Activated CD4-positive, alpha-beta T cell treated with anti-CD3 and anti-CD28 coated beads for 24 hours (primary cell): ENCODE data around the gene EPN2.
"Not testable (repeated sequence)": the region's sequence is repeated elsewhere in the genome, so short reads cannot be mapped to it uniquely, and the experiment has no call there.

Experiments used
- DNase-seq, 2 donors: peaks; one replicate each; pipeline ENCODE4 v3.0.0-alpha.2; 2020; ENCODE audit warnings: low read depth in 2 of 2

EPN2 gene

DNA sequence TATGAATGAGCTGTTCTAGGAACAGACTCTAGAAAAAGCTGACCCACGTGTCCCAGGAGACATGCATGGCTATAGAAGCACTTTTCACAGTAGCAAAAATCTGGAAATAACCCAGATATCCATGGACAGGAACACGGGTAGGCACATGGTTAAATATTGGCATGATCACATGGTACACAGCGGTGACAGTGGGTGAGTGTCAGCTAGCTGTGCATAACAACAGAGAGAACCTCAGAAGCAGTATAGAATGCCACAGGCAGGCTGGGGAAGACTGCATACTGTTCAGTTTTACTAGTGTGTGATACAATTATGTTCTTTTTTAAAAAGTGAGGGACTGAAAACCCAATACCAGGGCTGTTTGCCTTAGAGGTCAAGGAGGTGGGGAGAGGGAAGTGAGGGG, 31.4 kb downstream of the EPN2 start:
- DNase-seq = no peak

DNA sequence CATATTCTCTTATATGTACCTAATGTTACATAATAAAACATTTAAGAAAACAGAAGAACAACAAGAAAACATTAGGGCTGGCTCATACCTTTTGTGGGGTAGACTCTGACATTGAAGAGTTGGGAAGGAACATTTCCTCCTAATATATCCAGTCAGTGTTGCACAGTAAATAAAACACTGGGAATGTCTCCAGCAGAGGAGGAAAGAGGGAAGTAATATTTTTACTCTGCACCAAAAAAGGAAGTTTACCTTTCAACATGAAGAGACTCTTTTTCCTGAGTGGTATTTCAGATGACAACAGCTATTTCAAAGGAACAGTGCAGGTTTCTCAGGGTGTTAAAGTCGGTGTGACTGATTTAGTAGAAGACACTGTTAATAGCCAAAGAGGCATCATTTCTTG, 31.9 kb downstream of the EPN2 start:
- DNase-seq = no peak

DNA sequence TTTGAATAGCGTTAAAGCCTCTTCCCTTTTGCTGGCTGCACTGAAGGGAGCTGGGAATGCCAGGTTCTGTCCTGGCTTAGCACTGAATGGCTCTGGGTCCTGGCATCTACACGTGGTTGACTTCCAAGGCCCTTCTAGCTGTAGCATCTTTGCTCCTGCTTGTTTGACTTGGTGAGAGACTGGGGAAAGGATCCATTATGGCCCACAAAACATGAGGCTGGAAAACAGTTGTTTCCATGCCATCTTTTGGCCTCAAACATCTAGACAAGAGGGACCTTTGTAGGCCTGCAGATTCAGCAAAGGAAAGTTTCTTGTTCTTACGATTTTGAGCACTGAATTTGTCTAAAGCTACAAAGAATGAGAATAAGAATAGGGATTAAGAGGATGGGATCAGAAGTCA, 32.5 kb downstream of the EPN2 start:
- DNase-seq = no peak

DNA sequence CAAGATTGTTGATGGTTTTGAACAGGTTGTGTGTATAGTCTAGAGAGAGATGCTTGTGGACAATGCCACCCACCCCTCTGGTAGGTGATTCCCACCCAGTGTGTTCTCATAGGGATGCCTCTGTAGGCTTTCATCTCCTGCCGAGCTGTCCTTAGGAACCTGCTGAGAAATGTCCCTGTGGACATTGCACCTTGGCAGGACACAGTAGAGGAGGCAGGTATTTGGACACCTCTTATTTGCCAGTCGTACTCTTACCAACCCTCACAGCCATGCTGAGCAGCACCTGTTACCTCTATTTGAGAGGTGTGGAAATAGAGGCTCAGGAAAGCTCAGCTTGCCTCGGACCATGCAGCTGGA, 33.2 kb downstream of the EPN2 start:
- DNase-seq = no peak

DNA sequence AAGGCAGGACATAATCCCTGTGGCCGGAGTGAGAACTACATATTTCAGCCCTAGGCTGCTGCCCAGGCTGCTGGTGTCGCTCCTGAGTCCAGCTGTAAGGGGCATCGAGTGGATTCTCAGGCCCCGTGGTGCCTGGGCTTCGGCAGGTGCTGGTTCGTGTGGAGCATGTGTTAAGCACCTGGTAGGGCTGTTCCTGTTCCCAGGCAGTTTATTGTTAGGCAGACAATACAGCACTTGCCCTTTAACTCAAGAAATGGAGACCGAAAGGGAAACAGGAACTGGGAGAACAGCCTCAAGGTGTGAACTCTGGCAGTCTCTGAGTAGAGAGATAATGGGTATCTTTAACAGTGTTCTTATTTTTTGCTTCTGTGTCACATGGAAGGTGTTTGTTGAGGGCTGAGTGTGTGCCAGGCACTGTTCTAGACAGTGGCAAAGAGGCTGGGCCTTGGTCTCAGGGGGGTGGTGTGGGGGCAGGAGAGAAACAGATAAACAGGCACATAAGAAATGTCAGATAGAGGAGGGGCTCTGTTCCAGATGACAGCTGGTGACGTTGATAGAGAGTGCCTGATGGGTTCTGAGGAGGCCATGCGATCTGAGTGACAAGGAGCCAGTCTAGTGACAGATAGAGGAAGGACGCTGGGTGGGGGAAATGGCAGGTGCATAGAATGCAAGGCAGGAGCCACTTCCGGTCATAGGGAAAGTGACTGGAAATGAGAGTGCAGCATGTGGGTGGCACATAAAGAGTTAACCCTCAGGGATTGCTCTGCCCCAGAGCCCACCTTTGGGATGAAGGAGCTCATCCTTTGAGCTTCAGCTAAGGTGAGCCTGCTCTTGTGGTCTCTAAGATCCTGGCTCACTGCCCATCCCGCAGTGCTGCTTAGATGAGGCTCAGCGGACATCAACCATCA, 33.8 kb downstream of the EPN2 start:
- DNase-seq = no peak

DNA sequence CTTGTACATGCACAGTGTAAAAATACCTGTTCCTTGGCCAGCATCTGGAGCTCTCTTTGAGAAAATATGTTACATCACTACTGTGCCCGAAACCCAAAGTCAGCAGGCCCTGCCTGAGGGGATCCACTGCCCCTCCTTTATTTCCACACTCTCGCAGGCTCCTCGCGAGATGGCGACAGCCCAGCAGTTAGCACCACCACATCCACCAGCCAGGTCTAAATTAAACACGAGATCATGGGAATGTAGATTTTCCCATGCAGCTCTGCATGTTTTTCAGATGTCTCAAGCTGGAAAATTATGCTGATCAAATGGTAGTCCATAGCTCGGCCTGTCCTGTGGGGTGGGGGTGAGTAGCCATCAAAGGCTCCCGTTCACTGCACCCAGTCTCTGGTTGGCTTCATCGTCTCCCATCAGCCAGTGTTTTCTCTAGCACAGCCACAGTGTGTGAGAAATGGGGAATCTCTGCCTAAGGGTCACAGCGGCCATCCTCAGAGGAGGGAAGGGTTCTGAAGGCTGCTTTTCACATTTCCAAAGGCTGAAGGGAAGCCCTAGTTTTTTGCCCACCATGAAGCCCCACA, 34.7 kb downstream of the EPN2 start:
- DNase-seq = no peak

DNA sequence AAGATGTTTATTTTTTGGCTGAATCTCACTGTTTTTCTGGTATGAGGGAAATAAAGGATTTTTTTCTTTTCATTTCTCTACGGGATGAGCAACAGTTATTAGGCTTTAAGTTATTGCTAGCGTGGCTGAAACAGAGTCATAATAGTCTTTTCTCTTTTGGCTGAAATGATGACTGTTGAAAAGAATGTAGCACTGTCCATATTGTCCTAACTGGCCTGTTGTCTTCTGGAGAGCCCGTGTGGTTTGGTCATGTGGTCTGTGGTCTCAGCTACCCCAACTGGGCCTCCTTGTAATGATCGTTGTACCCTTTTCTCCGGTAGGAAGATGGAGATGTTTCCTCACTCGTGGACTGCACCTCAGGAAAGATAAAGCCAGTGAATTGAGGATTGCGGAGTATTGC, 36.6 kb downstream of the EPN2 start:
- DNase-seq = no peak

DNA sequence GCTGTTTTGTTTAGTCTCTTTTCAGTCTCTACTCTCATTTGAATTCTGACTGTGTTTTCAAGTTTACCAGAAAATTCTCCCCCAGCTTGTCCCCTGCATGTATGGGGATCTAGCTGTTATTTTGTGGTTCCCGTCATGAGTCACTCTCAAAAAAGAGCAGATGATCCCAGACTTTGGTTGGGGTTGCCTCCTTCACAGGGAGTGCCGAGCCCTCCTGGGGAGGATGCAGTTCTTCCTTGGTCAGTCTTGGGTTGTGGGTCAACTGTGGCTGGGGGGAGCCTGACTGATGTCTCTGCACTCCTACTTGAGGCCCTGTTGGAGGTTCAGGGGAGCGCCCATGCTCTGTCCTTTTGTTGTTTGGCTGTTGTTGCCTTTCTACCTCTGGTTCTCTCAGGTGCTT, 37.7 kb downstream of the EPN2 start:
- no peak for DNase-seq

DNA sequence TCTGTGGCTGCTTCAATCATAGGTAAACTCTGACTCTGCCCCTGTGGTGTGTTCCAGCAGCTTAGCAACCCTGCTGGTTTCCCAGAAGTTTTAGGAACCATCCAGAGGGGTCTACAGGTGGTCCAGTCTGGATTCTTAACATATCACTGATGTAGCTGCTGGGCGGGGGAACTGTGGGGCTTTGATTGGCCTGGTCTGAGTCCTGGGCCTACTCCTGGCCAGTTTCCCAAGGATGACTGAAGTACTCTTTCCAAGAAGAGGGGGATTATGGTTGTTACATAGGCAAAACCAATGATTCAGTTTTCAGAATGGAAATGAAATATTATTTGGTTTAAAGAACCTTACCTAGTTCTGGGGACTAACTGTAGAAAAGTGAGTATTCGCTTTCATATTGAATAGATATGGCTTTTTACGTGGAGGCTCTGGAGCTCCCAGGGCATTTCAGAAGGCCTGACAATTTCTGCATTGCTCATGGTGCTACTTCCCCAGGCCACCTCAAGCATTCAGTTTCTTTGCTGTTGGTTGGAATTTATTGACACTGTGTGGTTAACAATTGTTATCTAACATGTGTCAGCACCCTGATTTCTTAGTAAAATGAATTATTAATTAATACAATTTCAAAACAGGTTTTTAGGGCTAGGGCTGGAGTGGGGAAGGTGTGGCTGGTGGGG, 38.4 kb downstream of the EPN2 start:
- DNase-seq = no peak

DNA sequence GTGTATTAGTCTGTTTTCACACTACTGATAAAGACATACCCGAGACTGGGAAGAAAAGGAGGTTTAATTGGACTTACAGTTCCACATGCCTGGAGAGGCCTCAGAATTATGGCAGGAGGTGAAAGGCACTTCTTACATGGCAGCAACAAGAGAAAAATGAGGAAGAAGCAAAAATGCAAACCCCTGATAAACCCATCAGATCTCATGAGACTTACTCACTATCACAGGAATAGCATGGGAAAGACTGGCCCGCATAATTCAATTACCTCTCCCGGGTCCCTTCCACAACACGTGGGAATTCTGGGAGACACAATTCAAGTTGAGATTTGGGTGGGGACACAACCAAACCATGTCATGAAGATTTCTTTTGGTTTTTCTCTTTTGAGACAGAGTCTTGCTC, 41.1 kb downstream of the EPN2 start:
- DNase-seq = not testable (repeated sequence)

DNA sequence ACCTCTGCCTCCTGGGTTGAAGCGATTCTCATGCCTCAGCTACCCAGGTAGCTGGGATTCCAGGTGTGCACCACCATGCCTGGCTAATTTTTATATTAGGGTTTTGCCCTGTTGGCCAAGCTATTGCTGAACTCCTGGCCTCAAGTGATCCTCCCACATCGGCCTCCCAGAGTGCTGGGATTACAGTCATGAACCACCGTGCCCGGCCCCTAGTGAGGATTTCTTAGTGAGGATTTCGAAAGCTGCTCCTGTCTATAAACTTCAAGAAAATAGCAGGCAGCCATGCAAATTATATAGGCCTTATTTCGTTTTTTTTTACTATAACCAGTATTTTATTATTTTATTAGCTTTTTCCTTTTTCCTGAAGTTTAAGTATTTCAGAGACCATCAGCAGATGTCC, 41.6 kb downstream of the EPN2 start:
- DNase-seq = no peak

DNA sequence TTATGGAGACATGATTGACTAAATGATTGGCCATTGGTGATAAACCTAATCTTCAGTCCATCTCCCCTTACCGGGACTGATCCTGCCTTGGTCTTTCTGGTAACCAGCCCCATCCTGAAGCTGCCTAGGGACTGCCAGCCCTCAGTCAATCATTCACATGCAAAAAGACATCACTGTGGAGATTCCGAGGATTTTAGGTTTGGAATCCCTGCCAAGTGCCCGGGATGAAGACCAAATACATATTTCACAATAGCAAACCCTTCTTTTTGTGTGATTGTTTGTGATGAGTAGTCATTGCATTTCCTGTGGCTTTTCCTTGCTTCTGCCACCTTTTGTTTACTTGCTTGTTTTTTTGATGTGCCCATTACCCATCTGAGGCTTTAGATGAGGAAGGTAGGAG, 44.0 kb downstream of the EPN2 start:
- no peak for DNase-seq

DNA sequence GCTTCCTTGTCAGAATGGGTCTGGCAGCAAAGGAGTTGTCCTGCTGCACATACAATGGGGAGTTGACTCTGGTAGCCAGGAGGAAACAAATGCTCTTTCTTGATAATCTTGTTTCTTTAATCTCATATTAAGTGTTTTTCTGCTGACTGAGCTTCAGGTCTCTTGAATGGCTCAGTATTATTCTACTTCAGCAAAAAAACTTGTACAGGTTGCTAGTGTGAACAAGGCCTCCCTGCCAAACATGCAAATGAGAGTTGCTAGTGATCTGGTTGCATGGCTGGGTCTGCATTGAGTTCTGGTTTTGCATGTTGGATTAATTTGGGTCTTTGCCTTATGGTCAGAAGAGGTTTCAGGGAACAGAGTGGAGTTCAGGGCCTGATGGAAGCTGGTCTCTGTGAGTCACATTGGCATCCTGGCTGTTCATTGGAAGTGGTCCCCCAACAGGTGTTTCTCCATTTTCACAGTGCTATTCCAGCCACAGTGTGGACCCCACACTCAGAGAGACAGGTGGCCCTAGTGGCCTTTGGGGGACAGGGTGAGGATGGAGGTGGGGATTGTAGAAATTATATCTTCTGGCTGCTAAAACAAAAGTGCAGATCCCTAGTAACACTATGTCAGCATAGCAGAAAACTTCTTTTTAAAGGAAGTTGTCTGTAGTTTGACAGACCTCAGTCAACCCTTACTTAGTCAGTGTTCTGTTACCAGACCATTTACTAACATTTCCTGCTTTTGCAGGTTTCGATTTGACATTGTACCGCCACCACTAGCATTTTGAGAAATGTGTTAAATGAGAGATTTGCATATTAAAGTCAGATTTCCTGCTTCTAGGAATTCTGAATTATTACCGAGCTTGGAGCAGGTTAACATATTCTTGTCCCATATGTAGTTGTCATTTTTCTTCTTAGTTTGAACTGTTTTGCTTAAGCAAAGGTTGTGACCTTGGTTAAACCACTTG, 47.1 kb downstream of the EPN2 start:
- no peak for DNase-seq

DNA sequence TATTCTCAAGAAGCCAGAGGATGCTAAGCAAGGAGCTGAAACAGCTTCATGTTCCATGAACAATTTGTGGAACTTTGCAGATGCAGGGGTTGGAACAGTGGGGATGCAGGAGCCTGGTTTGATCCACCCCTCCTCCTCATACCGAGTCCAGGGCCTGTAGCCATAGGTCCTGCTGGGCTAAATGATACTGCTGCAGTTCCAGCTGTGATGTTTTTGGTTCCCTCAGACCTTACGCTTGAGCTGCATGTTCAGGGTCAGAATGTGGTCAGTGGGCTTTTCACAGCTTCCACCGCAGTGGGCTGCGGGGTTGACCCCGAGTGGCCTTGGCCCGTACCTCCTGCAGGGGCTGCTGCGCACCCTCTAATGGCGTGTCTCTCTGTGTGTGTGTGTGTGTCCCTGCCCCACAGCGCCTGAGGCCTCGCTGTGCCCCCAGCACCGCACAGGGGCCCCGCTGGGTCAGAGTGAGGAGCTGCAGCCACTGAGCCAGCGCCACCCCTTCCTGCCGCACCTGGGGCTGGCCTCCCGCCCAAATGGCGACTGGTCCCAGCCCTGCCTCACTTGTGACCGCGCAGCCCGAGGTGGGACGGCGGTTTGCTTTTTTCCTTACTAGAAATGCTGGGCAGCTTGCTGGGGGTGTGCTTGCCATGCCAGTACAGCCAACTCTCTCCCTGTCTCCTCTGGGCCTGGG, 48.2 kb downstream of the EPN2 start:
- DNase-seq = no peak

DNA sequence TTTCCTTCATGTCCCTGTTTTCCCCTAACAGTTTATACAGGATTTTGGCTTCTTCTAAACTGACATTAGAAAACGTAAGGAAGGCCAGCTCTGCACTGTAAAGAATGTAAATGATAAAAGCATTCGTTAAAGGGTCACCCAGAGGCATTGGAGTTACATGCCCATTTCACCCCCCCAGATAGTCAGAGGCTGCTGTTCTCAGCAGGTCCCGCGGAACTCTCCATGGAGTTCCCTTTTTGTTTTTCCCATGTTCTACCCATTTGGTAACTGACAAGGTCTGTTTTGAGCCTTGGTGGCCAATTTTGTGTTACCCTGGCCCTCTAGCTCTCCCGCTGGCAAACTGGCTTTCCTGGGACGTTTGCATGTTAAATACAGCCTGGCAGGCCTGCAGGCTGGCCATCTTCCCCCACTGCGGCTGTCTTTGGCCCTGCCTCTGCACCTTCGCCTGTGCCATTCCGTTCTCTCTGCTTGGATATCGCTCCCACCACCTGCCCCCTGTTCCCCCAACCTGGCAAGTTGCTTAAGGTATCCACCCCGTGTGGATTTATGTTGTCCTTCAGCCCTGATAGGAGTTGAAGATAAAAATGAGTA, 49.7 kb downstream of the EPN2 start:
- DNase-seq = no peak

DNA sequence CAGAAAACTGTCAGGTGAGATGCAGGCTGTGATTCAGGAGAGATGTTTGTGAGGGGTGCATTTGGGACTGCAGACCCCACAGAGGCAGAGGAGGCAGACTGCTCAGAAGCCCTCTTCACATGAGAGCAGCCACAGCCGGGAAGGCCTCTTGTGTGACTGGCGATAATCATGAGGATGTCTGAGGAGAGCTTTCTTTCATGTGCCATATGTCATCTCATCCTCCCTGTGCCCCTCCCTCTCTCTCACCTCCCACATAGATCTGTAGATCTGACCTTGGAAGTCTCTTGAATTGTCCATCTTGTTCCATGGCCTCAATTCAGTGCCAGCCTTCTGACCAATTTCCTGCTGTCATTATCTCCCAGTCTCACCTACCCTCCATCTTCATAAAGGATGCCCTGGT, 50.5 kb downstream of the EPN2 start:
- DNase-seq = no peak

DNA sequence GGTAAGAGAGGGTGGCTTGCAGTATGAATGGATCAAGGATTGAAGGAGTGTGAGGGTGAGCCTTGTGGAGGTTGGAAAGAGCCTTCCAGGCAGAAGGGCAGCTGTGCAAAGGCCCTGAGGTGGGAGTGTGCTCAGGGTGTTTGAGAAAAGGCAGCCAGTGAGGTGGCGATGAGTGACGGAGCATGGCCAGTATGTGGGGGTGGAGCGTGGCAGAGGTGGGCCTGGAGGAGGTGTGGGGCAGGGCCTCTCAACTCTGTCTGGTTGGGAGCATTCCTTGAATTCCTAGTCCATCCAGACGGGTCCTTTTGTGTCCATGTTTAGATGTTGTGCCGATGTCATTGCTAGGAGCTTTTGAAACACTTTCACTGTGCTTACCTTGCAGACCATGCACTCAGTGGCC, 51.3 kb downstream of the EPN2 start:
- DNase-seq = no peak

DNA sequence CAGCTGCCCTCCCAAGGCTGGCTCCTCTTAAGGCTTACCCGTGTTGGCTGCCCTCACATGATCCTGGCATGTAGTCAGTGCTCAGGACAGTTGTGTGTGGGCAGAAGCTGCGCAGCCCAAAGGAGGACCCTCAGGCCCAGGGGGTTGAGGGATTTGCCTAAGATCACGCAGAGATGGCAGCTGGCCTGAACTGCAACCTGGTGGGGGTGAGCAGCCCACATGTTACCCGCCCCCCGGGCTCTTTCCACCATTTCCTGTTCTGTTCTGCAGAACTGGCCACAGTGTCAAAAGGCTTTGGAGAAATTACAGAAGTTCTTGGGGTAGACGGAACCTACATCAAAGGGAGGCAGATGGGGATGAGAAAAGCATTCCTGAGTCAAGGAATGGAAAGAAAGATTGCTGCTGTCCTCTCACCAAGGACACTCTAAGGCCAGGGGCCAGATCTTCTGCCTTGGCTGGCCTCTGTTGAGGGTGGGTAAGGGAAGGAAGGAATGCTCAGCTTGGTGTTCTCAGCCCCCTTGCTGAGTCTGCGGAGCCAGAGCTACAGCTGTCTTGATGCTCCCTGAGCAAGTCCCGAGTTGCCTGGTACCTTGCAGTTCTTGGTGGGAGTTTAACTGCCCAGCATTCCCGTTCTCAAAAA, 53.0 kb downstream of the EPN2 start:
- no peak for DNase-seq

DNA sequence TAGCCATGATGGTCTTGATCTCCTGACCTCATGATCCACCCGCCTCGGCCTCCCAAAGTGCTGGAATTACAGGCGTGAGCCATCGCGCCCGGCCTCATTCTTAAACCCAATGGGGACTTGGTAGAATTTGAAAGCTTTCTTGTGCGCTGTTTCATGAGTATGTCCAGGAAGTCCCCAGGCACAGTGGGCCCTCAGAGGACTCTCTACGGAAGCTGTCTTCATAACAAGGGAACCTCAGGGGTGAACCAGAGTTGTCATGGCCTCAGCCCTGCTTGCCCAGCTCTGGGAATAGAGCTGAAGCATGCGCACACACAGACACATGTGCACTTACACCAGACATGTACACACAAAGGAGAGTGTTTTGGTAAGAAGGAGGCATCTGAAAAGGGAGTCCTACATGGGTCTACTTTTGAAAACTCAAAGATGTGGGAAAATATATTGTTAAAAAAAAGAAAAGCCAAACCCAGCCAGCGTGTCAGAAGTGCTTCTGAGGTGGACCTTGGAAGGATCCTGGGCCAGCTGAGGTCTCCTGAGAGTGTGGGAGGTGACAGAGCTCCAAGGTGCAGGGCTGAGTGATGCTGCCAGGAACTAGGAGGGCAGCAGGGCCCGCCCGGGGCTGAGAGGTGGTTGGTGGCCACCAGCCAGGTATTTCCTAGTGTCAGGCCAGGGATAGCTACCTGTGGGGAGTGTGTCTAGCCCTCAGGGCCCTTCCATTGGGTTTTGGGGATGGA, 54.6 kb downstream of the EPN2 start:
- DNase-seq = no peak

DNA sequence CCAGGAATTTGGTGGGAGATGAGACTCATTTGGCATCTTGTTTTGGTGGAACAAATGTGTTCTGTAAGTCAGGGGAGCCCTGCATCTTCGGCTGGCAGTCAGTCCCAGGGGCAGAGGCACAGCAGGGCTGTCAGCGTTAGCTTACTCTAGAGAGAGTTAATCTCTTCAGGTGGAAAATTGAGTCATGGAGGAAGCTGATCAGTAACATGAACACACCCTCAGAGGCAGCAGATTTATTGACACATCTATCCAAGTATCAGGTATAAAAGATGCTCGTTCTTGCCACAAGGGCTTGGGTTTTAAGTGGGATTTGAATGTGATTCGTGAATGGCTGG, 55.2 kb downstream of the EPN2 start:
- no peak for DNase-seq
